Measurements from ENCODE around the gene PAAF1. TPM values are rescaled to one million over a fixed set of nuclear protein-coding genes. Genes with fewer than 3 reads are reported as not detected.
"Not testable (repeated sequence)": the region's sequence is repeated elsewhere in the genome, so short reads cannot be mapped to it uniquely, and the experiment has no call there.

PAAF1 gene
- total RNA-seq, 1 donor: 5.4 TPM

DNA sequence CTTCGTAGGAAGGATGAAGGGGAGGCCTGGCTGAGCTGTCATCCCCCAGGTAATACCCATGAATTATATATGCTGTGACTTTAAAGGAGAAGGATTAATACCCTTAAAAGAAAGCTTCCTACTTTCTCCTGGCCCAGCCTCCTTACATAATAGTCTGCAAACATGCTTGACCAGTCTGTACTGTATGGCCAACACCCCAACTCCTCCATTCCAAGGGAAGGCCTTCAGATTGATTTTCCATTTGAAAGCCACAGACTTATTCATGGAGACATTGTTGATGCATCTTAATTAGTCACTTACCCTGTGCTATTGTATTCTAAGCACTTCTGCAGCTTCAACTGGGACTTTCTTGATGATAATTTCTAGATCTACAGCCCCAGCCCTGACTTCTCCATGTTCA lies 2.0 kb downstream of the PAAF1 start:
- Histone ChIP-seq H3K27ac (ENCODE audit: low read depth, low read length) (no peak overlapping the region), H3K27me3 (ENCODE audit: insufficient read depth, low read length) (no peaks in the 10 kb centered on the region), H3K79me2 (ENCODE audit: insufficient read depth, low read length) (peaks cover 44% of the 10 kb centered on the region), H3K36me3 (ENCODE audit: insufficient read depth, low read length) (peaks cover 10% of the 10 kb centered on the region), H2AFZ (ENCODE audit: low read length) (no peak overlapping the region), H4K20me1 (ENCODE audit: insufficient read depth, low read length) (peaks cover 2% of the 10 kb centered on the region), H3K9me3 (ENCODE audit: low read depth, low read length) (no peaks in the 10 kb centered on the region), H3K4me1 (ENCODE audit: insufficient read depth, low read length) (peaks cover 18% of the 10 kb centered on the region), H3K4me3 (ENCODE audit: insufficient read depth, low read length) (no peak overlapping the region), H3K4me2 (ENCODE audit: insufficient read depth, low read length) (no peak overlapping the region)
- TF ChIP-seq, protein P1, sequence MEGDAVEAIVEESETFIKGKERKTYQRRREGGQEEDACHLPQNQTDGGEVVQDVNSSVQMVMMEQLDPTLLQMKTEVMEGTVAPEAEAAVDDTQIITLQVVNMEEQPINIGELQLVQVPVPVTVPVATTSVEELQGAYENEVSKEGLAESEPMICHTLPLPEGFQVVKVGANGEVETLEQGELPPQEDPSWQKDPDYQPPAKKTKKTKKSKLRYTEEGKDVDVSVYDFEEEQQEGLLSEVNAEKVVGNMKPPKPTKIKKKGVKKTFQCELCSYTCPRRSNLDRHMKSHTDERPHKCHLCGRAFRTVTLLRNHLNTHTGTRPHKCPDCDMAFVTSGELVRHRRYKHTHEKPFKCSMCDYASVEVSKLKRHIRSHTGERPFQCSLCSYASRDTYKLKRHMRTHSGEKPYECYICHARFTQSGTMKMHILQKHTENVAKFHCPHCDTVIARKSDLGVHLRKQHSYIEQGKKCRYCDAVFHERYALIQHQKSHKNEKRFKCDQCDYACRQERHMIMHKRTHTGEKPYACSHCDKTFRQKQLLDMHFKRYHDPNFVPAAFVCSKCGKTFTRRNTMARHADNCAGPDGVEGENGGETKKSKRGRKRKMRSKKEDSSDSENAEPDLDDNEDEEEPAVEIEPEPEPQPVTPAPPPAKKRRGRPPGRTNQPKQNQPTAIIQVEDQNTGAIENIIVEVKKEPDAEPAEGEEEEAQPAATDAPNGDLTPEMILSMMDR (IDR thresholded peaks at IDR 0.05; ENCODE audit: extremely low read depth, low read depth, low read length): no peak
- no peak for DNase-seq (ENCODE audit: insufficient read length, low spot score, missing footprints)

DNA sequence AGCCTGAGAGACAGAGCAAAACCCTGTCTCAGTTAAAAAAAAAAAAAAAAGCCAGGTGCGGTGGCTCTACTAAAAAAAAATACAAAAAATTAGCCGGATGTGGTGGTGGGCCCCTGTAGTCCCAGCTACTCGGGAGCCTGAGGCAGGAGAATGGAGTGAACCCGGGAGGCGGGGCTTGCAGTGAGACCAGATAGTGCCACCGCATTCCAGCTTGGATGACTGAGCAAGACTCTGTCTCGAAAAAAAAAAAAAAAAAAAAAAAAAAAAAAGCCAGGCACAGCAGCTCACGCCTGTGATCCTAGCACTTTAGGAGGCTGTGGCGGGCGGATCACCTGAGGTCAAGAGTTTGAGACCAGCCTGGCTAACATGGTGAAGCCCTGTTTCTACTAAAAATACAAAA lies 3.6 kb downstream of the PAAF1 start:
- H3K27me3 ChIP-seq (ENCODE audit: insufficient read depth, low read length); H3K9me3 ChIP-seq (ENCODE audit: low read depth, low read length); H3K4me2 ChIP-seq (ENCODE audit: insufficient read depth, low read length); DNase-seq (ENCODE audit: insufficient read length, low spot score, missing footprints); H4K20me1 ChIP-seq (ENCODE audit: insufficient read depth, low read length); H2AFZ ChIP-seq (ENCODE audit: low read length); H3K36me3 ChIP-seq (ENCODE audit: insufficient read depth, low read length); H3K27ac ChIP-seq (ENCODE audit: low read depth, low read length); H3K4me3 ChIP-seq (ENCODE audit: insufficient read depth, low read length): not testable (repeated sequence)
- Histone ChIP-seq H3K4me1 (ENCODE audit: insufficient read depth, low read length) (peaks cover 15% of the 10 kb centered on the region), H3K79me2 (ENCODE audit: insufficient read depth, low read length) (peaks cover 29% of the 10 kb centered on the region)

DNA sequence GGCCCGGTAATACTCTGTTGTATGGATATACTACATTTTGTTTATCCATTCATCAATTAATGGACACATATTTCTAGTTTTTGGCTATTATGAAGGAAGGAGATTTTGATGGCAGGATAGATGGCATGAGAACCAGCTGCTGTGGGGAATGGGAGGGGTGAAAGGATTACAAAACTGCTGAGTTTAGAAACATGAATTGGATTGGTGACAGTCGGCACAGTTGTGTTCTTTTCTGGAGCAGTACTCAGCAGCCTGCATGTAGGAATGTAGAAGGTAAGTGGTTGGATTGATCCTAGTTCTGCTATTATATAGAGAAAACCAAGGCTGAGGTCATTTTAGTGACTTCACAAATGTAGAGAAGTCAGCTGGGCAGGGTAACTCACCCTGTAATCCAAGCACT lies 7.1 kb downstream of the PAAF1 start:
- Histone ChIP-seq H3K27me3 (ENCODE audit: insufficient read depth, low read length) (no peaks in the 10 kb centered on the region), H3K4me3 (ENCODE audit: insufficient read depth, low read length) (no peak overlapping the region), H3K79me2 (ENCODE audit: insufficient read depth, low read length) (peaks cover 2% of the 10 kb centered on the region), H3K4me1 (ENCODE audit: insufficient read depth, low read length) (no peaks in the 10 kb centered on the region), H2AFZ (ENCODE audit: low read length) (no peak overlapping the region), H3K27ac (ENCODE audit: low read depth, low read length) (no peak overlapping the region), H4K20me1 (ENCODE audit: insufficient read depth, low read length) (no peaks in the 10 kb centered on the region), H3K9me3 (ENCODE audit: low read depth, low read length) (no peaks in the 10 kb centered on the region), H3K36me3 (ENCODE audit: insufficient read depth, low read length) (peaks cover 3% of the 10 kb centered on the region), H3K4me2 (ENCODE audit: insufficient read depth, low read length) (no peak overlapping the region)
- DNase-seq (ENCODE audit: insufficient read length, low spot score, missing footprints): no peak
- TF ChIP-seq, protein P1 (IDR thresholded peaks at IDR 0.05; ENCODE audit: extremely low read depth, low read depth, low read length): no peak

DNA sequence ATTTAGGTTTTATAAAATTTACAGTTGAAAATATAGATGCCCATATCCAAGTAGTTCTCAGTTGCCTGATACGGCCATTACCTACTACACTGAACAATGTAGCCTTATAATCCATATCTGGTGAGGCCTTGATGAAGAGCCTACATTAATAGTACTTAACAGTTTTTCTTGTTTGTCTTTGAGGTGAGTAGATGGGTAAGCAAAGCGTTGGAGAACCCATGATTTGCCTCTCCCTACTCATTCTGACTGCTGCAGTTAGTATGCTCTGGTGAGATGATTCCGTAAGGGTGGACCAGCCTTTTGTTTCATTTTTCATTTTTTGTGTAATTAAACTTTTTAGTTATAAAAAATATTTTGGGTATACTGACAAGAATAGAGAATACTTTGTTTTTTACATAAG lies 11.4 kb downstream of the PAAF1 start:
- no peak for DNase-seq (ENCODE audit: insufficient read length, low spot score, missing footprints)
- Histone ChIP-seq H3K4me3 (ENCODE audit: insufficient read depth, low read length) (no peak overlapping the region), H3K36me3 (ENCODE audit: insufficient read depth, low read length) (peaks cover 12% of the 10 kb centered on the region), H3K4me2 (ENCODE audit: insufficient read depth, low read length) (no peak overlapping the region), H2AFZ (ENCODE audit: low read length) (no peak overlapping the region), H3K27me3 (ENCODE audit: insufficient read depth, low read length) (no peaks in the 10 kb centered on the region), H3K79me2 (ENCODE audit: insufficient read depth, low read length) (no peaks in the 10 kb centered on the region), H4K20me1 (ENCODE audit: insufficient read depth, low read length) (no peaks in the 10 kb centered on the region), H3K9me3 (ENCODE audit: low read depth, low read length) (no peaks in the 10 kb centered on the region), H3K4me1 (ENCODE audit: insufficient read depth, low read length) (no peaks in the 10 kb centered on the region), H3K27ac (ENCODE audit: low read depth, low read length) (no peak overlapping the region)
- TF ChIP-seq, protein P1 (IDR thresholded peaks at IDR 0.05; ENCODE audit: extremely low read depth, low read depth, low read length): no peak

Data from osteoblast (primary cell).